NCI-H187 (cell line): ENCODE results near the gene ADCY7.

Experiments used
- DNase-seq, 2 experiments: peaks; one replicate each; lab custom pipeline; 2025; lab: John Stamatoyannopoulos, UW

Gene ADCY7

GRCh38 chr16:50248845-50249244 is 17.5 kb upstream of the ADCY7 start:
- no peak for DNase-seq

- DNase-seq, result no peak
These were observed 14.8 kb upstream of the ADCY7 start for GRCh38 chr16:50251375-50252081.

DNA sequence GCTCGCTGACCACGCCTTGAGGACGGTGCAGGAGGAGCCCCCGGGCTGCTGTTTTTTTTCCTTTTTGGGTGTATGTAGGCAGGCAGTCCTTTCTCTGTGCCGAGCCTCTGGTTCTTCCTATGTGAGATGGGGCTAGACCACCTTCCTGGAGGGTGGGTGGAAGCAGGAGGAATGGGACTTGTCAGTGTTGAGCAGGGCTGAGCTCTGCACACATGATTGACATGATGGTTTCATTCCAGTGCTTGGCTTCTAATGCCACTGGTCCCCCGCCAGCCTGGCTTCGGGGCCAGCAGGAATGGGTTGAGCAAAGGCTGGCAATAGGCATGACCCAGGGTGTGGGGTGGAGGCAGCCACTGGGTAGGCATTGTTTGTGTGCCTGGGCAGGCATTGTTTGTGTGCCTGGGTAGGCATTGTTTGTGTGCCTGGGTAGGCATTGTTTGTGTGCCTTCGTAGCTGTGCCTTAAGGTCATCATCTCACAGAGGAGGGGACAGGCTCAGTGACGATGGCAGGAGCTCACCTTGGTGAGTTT is 14.2 kb upstream of the ADCY7 start:
- DNase-seq, result no peak

GRCh38 chr16:50252874-50253513 is 13.4 kb upstream of the ADCY7 start:
- DNase-seq, result no peak

DNA sequence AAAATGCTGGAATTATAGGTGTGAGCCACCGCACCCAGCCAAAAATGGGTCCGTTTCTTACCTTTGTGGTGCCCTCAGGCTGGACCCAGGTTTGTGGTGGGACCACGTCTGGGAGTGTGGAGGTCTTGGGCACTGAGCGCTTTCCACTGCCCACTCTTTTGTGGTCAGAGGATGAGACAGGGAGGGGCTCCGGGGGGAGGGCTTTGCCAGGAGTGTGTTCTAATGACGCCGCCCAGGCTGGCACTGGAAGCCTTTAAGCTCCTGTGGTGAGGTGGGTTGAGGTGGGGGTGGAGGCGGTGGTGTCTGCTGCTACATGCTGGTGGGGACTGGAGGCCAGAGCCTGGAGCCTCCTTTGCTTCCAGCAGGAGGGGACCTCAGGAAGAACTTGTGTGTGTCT is 12.8 kb upstream of the ADCY7 start:
- no peak for DNase-seq

GRCh38 chr16:50254072-50254471 is 12.3 kb upstream of the ADCY7 start:
- no peak for DNase-seq

DNA sequence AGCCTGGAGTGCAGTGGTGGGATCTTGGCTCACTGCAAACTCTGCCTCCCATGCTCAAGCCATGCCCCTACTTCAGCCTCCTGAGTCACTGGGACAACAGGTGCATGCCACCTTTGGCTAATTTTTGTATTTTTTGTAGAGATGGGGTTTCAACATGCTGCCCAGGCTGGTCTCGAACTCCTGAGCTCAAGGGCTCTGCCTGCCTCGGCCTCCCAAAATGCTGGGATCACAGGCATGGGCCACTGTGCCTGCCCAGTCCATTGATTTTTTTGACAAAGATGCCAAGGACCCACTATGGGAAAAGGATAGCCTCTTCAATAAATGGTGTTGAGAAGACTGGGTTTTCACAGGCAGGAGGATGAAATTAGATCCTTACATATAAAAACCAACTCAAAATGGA is 10.8 kb upstream of the ADCY7 start:
- DNase-seq, result no peak

- DNase-seq, result no peak
These were observed 9.7 kb upstream of the ADCY7 start for GRCh38 chr16:50256604-50257003.

GRCh38 chr16:50257876-50258275 is 8.5 kb upstream of the ADCY7 start:
- DNase-seq, result no peak

GRCh38 chr16:50259334-50260205 is 6.8 kb upstream of the ADCY7 start:
- DNase-seq, result peak in 1 of 2 experiments; percentile 10

DNA sequence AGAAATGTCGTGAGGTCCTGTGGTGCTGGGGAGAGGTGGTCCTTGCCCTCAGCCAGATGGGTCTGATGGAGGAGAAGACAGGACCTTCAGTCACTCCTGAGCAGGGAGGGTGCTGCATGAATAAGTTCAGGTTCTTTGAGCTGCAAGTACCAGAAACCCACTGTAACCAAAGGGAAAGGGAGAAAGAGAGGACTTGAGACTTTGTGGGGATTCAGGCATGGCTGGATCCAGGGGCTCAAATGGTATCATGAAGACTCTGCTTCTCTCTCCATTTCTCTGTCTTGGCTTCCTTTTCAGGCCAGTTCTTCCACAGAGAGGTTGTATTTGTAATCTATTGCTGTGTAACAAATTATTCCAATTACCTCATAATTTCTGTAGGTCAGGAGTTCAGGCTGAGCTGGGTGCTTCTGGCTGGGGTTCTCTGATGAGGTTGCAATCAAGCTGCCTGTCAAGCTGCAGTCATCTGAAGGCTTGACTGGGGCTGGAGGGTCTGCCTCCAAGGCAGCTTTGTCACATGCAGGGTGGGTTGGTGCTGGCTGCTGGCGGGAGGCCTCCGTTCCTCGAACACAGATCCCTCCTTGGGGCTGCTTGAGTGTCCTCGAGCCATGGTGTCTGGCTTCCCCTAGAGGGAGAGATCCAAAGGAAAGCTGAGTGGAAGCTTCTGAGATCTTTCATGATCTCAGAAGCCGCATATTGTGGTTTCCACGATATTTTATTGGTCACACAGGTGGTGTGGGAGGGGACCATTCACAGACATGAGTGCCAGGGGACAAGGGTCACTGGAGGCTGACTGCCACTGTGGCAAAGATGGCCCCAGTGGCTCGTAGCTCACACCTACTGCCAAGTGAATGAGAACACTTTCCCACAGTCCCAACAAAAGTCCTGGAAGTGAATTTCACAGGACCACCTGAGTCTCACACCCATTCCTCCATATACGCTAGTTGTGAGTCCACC is 5.9 kb upstream of the ADCY7 start:
- no peak for DNase-seq

DNA sequence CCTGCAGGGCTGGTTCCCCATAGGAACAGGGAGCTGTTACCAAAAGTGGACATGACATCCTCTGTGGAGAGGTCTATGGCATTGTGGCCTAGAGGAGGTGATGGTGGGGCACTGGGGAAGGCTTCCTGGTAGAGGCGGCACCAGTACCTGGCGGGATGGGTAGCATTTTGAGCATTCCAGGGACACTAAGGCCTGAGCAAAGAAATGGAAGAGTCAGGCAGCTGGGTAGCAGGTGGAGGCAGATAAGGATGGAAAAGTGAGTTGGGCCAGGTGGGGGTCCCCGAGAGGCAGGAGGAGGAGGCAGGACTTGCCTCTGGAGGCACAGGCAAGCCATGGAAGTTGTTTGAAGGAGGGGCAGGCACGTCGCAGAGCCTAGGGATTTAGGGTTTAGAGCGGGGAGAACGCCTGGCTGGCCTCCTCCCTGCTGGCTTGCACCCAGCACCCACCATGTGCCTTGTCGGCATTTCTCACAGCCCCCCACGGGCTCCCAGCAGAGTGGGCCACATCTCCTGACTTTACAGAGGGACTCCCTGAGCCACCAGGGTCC is 5.1 kb upstream of the ADCY7 start:
- DNase-seq, result no peak

DNA sequence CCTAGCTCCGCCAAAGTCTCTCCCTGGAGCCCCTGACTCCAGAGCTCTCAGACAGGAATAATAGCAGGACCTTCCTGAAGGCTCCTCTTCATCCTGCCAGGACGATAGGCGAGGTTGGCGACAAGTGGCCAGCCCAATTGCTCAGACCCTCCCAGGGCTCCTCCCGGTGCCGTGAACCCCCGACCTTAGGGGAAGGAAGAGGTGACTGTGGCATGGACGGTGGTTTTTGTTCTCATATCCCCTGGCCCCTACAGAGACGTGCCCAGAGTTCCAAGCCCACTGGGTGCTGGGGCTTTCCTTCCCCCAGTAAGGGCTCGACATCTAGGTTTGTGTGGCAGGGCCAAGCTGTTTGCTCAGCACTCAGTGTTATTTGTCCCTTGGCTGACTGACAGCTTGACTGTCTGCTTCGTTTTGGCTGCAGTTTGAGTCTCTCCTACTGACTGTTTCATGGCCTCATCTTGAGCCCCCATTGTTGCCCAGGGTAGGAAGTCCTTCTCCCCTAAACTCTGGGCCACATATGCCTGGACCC is 4.6 kb upstream of the ADCY7 start:
- DNase-seq, result no peak

DNA sequence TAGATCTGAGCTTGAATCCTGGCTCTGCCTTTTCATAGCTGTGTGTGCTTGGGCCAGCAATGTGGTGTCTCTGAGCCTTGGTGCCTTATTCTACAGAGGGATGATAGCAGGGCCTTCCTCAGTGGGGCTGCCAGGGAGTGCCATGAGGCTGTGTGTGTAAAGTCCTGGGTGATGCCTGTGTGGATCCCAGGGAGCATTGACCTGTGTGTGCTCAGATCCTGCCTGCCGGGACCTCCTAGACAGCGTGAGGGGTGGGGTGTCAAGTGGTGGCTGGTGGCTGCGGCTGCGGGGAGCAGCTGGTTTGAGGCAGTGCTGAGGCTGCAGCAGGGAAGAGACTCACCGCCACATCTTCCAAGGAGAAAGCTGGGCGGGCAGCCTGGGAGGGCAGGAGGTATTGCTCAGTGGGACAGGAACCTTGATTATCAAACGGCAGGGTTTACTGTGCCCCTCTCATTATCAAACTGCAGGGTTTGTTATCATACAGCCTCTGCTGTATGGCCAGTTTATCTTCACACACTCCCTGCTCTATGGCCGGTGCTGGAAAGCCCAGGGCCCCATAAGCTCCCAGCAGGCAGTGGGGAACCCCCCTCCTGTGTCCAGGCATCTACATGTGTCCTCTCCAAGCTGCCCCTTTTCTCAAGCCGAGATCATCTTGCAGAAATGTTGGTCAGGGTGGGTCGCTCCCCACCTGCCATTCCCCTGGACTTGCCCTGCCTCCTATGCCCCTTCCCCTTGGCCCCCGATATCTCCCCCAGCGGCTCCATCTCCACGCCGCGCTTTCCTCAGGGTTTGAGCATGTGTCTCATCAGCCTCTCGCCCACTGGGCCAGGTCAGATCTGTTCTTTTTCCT is 3.1 kb upstream of the ADCY7 start:
- DNase-seq, result no peak

- DNase-seq, result no peak
These were observed 2.1 kb upstream of the ADCY7 start for GRCh38 chr16:50263940-50264929.

DNA sequence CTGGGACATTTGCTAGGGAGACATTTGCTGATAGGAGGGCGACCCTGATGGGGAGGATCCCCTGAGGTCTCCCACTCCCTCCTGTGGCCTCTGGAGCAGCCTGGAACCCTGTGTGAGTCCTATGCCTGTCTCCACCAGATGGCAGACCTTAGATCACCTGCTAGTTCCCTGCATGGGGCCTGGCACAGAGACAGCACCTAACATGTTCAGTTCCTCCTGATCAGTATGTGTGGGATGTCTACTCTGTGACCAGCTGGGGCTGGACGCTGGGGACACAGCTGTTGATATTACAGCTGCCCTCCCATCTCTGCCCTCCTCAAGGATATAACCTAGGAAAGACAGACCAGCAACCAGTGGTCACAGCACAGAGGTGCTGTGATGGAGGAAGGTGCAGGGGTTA is 1.1 kb upstream of the ADCY7 start:
- DNase-seq, result no peak

- no peak for DNase-seq
These were observed 525 bp upstream of the ADCY7 start for GRCh38 chr16:50265716-50266336.

- no peak for DNase-seq
These were observed 840 bp downstream of the ADCY7 start for GRCh38 chr16:50267151-50267631.
